ENCODE measurements around the gene ZNF134.

The ZNF134 gene

GRCh38 chr19:57664269-57665127 is 50.5 kb downstream of the ZNF134 start:
- TF ChIP-seq CTCF (IDR thresholded peaks at IDR 0.05; ENCODE audit: low read depth, low read length): no peak
- peak overlapping the region; percentile 61 for H3K4me3 ChIP-seq (ENCODE audit: low read depth, low read length)

GRCh38 chr19:57665261-57665806 is 51.3 kb downstream of the ZNF134 start:
- no peak overlapping the region for H3K4me3 ChIP-seq (ENCODE audit: low read depth, low read length)
- no peak for TF ChIP-seq CTCF (IDR thresholded peaks at IDR 0.05; ENCODE audit: low read depth, low read length)

- TF ChIP-seq CTCF (IDR thresholded peaks at IDR 0.05; ENCODE audit: low read depth, low read length): no peak
- H3K4me3 ChIP-seq (ENCODE audit: low read depth, low read length): no peak overlapping the region
Observed at GRCh38 chr19:57667228-57667627, 53.2 kb downstream of the ZNF134 start.

DNA sequence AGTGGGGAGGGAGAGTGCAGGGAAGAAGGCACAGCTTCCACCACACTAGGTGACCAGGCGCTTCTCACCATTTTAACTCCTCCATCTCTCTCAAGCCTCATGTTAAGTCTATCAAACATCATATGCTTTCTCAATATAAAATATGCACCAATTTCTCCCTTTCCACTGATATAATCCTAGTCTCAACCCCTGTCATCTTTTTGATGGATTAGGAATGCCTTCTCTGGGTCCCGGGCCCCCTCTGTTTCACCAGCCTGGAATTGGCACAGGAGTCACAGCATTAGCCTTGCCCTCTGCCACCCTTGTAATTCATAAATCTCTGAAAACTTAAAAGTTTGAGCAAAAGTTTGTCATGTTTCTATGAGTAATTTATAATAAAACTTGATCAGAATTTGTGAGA is 54.6 kb downstream of the ZNF134 start, which contains the start of gene ZSCAN4:
ZSCAN4 (plus strand) TSS at position 301 of the 400 bp plus-strand sequence. CDS start 7,211 bp downstream, outside the sequence.
- TF ChIP-seq CTCF (IDR thresholded peaks at IDR 0.05; ENCODE audit: low read depth, low read length): no peak

DNA sequence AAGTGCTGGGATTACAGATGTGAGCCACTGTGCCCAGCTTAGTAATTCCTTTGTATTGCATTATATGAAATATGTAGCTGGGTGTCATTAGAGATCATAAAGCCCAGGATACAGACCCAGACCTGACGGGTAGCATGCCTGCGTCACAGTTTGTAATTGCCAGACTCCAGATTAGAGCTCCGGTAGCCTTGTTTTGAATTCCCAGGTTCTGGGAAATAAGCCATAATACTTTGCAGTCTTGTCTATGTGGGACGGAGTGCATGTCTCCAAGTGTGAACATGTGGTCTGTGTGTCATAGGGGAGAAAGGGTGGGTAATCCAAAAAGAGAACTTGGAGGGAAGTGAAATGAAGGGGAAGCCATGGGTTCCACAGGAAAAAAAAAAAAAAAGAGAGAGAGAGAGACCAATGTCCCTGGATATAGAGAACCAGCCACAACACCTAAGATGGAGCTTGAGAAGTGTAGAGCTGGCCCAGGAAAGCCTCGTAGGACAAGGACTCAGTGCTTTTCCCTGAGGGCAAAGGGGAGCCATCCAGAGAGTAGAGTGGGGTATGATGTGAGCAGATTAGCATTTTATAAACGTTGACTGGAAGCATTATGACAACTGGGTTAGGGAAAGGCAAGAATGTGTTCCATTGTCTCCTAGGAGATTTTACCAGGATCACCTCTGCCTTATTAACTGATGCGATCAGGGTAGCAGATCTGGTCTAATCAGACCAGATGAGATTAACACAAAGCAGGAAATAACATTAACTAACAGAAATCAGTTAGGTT is 57.3 kb downstream of the ZNF134 start:
- TF ChIP-seq CTCF (IDR thresholded peaks at IDR 0.05; ENCODE audit: low read depth, low read length): no peak
- no peak overlapping the region for H3K4me3 ChIP-seq (ENCODE audit: low read depth, low read length)

More for the DNA sequence above, 54.6 kb downstream of the ZNF134 start, which contains the start of gene ZSCAN4:
- no peak within 1 kb of the TSS for H3K4me3 ChIP-seq (ENCODE audit: low read depth, low read length)

DNA sequence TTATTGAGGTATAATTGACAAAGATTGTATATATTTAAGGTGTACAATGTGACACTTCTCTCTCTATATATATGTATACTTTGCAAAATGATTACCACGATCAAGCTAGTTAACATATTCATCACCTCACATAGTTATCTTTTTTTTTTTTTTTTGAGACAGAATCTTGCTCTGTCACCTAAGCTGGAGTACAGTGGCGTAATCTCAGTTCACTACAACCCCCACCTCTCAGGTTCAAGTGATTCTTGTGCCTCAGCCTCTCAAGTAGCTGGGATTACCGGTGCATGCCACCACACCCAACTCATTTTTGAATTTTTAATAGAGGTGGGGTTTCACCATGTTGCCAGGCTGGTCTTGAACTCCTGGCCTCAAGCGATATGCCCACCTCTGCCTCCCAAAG is 58.4 kb downstream of the ZNF134 start:
- TF ChIP-seq CTCF (IDR thresholded peaks at IDR 0.05; ENCODE audit: low read depth, low read length): no peak
- no peak overlapping the region for H3K4me3 ChIP-seq (ENCODE audit: low read depth, low read length)

Measured in WI38 (cell line).